SK-N-DZ (cell line): ENCODE measurements around the gene FAM240B. TPM values are rescaled to one million over a fixed set of nuclear protein-coding genes. Genes with fewer than 3 reads are reported as not detected.
A peak's percentile ranks its signal among the peaks of the same experiment; 100 is the strongest.

Experiments used
- DNase-seq: peaks from one replicate; pipeline ENCODE4 v3.0.0-alpha.2; 2015; ENCODE audit warnings: low spot score
- polyA plus RNA-seq, 2 experiments: library from polyadenylated mRNA; depleted of rRNA; stranded (reverse); fragments of >200 nt; gene quantifications; 2 replicates each; pipeline ENCODE4 v1.2.3, GENCODE V29; 2014

Gene FAM240B
- not detected in 2 replicates for polyA plus RNA-seq (2014; cell fraction: cytosol; rRNA removed)
- polyA plus RNA-seq (2014; cell fraction: nucleus; rRNA removed) = not detected in 2 replicates

GRCh38 chr9:38720083-38720745 is at the start of gene FAM240B:
Gene FAM240B (minus strand): TSS chr9:38720133. CDS start chr9:38703999, 16,134 bp downstream.
- peak; percentile 72 for DNase-seq

DNA sequence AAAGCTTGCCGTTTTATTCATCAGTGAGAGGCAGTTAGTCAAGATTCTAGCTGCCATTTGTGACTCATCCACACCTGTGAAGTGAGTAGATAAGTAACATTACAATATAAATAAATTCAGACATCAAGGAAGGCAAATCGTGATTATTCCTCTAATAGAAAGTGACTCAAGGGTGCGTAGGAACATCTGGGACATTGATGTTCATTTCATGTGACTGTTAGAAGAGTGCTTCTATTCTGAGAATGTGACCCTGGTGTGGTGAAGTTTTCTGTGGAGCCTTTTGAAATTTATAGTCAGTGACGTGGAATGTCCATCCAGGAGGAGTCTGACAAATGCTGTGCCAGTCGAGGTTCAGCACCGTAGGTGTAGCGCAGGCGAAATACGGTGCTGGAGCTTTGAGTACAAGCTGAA is 48.4 kb upstream of the FAM240B start:
- no peak for DNase-seq

DNA sequence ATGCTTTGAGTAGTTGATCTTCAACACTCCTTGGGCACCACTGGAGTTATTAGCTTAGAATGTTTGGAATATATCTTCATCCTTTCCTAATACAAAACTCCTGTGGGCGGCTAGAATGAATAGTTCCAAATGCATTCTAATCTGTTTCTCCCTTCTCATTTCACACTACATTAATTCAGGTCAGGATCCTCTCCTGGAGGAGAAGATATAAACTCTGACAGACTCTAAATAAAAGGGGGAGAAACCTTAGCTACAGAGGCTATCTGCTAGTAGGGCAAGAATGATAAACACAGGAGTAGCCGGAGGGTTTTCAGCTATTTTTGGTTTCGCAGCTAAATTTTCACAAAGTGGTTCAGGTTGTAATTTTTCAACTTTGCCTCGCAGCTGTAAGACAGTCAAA is 45.2 kb upstream of the FAM240B start:
- no peak for DNase-seq

GRCh38 chr9:38761999-38762398 is 42.1 kb upstream of the FAM240B start:
- DNase-seq = peak; percentile 20

DNA sequence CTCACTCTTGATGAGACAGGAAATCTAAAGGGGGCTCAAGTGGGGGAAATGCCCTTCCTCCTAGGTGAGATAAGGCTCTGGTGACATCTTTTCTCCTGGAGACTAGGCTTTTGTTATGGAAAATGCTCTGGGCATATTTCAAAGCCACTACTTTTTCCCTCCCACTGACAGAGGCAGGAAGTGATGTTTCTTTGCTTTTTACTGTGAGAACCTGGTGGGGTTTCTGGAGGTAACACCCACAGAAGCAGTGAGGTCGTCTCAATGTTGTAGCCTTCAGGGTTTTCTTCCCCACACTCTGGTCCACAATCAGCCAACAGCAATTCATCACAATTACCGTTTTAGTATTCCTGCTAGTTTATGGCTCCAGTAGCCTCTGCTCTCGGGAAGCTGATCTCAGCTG is 41.4 kb upstream of the FAM240B start:
- peak; percentile 23 for DNase-seq

- no peak for DNase-seq
Measured at GRCh38 chr9:38756702-38757101, 36.8 kb upstream of the FAM240B start.

DNA sequence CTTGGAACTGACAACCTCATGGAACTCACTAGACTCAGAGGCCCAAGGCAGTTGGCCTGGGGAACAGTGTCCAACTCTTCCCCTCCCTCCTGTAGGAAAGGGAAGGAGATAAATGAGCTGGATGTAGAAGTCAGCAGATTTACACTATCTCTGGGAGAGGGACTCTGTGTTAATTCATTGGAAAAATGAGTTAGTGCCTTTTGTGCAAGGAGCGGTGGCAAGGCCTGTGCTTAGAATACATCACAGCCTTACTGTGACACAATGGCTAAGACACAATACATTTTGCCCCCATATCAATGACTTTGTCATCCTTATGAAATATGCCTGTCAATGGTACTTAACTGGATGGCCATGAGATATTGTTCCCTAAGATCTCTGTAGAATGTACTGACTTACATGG is 28.0 kb upstream of the FAM240B start:
- DNase-seq = no peak

GRCh38 chr9:38747067-38747466 is 27.1 kb upstream of the FAM240B start:
- no peak for DNase-seq

GRCh38 chr9:38746303-38746702 is 26.4 kb upstream of the FAM240B start:
- DNase-seq = no peak

DNA sequence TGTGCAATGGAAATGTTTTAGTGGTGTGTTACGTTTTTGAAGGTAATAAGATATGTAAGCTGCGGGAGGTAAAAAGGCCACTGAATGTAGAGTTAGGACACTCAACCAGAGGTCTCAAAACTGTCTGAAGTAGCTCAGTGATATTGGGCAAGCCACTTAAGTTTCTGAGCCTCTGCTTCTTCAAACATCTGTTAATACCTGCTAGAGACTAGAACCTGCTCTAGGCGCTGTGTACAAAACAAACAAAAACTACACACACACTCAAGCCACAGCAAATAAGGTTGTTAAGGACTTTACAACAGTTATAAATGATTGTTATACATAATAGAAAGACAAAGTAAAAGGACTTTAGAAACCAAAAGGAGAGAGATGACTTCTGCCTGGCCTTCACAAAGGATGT is 24.6 kb upstream of the FAM240B start:
- no peak for DNase-seq

- DNase-seq = peak; percentile 43
Measured at GRCh38 chr9:38737246-38737645, 17.3 kb upstream of the FAM240B start.

- DNase-seq = no peak
Measured at GRCh38 chr9:38734831-38735230, 14.9 kb upstream of the FAM240B start.

DNA sequence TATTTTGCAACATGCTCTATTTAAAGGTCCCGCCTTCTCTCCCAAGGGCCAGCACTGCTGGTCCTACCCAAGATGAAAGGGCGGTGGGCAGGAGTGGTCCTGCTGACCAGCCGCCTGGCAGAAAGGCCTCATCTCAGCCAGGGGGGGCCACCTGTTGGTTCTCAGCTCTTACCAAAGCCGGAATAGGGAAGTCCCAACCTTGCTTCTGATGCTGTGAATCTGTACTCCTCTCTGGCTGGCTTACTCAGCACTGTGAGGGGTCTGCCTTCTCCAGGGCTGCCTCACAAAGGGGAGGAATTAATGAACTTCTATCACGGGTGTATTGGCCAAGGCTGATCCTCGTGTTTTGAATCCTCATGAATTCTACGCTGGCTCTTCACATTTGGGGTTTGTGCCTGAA is 13.6 kb upstream of the FAM240B start:
- DNase-seq = no peak

DNA sequence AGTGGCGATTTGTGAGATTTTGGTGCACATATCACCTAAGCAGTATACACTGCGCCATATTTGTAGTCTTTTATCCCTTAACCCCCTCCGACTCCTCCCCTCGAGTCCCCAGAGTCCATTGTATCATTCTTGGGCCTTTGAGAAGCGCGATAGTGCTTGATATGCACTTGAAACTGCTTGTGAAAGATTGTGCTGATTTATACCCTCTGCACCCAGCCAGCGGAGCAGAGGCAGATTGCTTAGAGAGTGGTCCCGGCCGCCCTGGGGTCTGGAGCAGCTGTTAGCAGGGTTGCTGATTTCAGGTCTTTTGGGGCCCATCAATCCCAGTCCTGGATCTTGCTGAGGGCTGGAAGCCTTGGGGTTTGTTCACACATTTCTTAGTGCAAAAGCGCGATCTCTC is 13.0 kb upstream of the FAM240B start:
- no peak for DNase-seq

GRCh38 chr9:38727497-38728001 is 7.6 kb upstream of the FAM240B start:
- DNase-seq = peak; percentile 64

DNA sequence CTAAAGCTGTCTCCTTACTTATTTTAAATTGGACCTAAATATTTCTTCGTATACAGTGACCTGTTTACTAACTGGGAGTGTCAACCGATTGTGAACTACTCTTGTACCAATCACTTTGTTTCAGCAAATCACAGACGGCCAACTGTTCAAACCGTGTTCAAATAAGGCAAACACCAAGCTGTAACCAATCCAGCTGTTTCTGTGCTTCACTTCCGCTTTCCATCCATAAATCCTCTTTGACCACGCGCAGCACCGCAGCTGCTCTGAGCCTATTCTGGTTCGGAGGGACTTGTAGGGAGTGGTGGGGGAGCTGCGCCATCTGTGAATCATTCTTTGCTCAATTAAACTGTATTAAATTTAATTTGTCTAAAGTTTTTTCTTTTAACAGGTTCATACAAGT is 4.8 kb upstream of the FAM240B start:
- no peak for DNase-seq

- DNase-seq = no peak
Measured at GRCh38 chr9:38718148-38718547, 1.8 kb downstream of the FAM240B start.

DNA sequence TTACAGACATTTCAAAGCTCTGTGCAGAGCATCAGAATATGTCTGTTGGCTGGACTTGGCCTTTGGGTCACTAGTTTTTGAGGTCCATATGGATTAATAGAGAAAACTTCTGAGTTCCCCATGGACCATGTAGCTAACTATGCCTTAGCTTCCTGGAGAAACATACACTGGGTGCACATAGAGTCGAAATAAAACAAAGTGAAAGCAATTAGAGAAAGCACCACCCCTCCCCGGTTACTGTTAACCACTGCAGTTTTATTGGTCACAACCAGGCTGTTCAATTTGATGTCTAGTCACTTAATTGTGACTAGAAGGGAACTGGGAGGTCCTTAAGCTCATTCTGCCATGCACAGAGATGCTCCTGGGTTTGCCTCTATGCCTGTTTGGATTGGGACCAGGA is 4.2 kb downstream of the FAM240B start:
- DNase-seq = no peak

DNA sequence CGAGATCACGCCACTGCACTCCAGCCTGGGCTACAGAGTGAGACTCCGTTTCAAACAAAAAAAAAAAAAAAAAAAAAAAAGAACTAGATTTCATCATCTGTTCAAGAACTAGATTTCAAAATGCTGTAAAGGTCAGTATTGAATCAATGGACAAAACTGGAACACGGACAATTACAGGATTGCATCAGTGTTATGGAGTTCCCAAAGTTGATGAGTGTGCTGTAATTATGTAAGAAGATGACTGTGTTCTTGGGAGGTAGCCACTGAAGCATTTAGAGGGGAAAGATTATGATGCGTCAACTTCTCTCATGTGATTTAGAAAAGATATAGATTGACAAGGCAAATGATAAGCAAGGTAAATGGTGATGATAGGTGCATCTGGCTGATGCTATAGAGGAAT is 6.5 kb downstream of the FAM240B start:
- DNase-seq = no peak

GRCh38 chr9:38708759-38709158 is 11.2 kb downstream of the FAM240B start:
- peak; percentile 50 for DNase-seq

DNA sequence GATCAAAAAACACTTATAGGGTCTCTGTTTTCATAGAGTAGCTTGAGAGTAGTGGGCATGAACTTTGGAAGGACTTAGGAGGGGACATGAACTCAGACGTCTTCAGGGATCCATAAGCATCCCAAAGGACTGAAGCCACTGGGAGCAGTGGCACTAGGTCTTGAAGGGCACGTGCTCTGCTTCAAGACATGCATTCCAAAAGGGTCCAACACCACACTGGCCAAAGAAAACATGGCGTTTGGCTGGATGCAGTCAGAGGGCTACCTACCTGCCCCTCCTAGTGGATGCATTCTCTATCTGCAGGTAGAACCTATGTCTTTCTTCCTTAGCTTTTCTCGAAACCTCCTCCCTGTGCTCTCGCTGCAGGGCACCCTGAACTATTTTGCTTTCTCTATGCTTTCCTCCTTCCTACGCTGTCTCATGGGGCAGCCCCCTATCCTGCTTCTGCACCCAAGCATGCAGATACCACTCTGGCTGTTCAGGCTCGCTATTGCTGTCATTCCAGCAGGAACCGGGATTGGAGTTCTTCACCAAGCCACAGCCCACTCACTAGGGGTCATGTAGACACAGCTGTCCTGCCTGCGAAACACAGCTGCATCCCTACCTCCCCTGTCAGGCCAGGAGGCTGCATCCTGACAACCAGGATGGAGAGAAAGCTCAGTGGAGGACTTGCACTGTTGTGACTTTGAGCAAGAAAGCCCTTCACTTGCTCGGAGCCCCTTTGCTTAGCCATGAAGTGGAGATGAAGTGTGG is 11.9 kb downstream of the FAM240B start:
- peak; percentile 50 for DNase-seq

- DNase-seq = no peak
Measured at GRCh38 chr9:38706493-38706892, 13.4 kb downstream of the FAM240B start.

DNA sequence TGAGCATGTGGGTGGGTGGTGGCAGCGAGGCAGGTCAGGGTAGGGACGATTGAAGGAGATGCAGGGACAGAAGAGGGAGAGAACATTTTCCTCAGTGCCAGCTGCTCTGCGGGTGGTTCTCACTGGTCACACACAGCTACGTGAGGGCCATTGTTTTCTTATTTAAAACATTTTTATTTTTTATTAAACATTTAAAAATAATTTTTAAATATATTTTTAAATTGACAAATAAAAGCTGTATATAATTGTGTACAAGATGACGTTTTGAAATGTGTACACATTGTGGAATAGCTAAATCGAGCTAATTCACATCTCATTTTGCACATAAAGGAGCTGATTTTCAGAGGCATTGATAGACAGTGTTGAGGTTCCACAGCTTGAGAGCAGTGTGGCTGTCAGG is 14.0 kb downstream of the FAM240B start:
- DNase-seq = no peak
